Measurements from ENCODE around the gene CCDC18. TPM values are rescaled to one million over a fixed set of nuclear protein-coding genes. Genes with fewer than 3 reads are reported as not detected.

The CCDC18 gene
- total and polyA plus RNA-seq, 4 donors, result 2.0 to 10.8 (median 4.9) TPM

DNA sequence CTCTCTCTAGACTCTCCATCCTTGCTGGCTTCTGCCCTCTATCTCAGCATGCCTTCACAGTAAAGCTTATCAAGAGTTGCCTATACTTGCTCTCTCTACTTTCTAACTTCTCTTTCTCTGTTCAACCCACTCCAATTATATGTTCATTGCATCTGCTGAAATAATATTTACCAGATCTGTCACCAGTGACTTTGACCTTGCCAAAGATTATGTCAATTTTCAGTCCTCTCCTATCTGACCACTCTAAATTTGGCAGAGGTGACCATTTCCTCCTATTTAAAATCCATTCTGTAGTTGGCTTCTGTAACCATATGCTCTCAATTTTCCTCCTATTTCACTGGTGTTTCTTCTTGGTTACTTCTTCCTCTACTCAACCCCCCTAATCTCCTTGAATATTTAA is 126.4 kb downstream of the CCDC18 start:
- no peak overlapping the region for H3K4me3 ChIP-seq
- peaks cover 0 to 2% (median 0%) of the 10 kb centered on the region in 4 donors for H3K36me3 ChIP-seq (ENCODE audit: control insufficient read depth in 4 of 4, insufficient read depth in 4 of 4, low read length in 4 of 4)
- H3K9ac ChIP-seq (ENCODE audit: insufficient read depth in 1 of 2, low read length in 2 of 2), result no peak overlapping the region
- no peak overlapping the region for H3K27ac ChIP-seq (ENCODE audit: low read depth in 1 of 2, low read length in 1 of 2)
- H3K4me1 ChIP-seq (ENCODE audit: control insufficient read depth in 5 of 5, insufficient read depth in 5 of 5, low read length in 5 of 5), result no peaks in the 10 kb centered on the region
- no peaks in the 10 kb centered on the region for H3K27me3 ChIP-seq (ENCODE audit: control insufficient read depth in 3 of 3, insufficient read depth in 3 of 3, low read length in 2 of 3)
- TF ChIP-seq, protein P1, sequence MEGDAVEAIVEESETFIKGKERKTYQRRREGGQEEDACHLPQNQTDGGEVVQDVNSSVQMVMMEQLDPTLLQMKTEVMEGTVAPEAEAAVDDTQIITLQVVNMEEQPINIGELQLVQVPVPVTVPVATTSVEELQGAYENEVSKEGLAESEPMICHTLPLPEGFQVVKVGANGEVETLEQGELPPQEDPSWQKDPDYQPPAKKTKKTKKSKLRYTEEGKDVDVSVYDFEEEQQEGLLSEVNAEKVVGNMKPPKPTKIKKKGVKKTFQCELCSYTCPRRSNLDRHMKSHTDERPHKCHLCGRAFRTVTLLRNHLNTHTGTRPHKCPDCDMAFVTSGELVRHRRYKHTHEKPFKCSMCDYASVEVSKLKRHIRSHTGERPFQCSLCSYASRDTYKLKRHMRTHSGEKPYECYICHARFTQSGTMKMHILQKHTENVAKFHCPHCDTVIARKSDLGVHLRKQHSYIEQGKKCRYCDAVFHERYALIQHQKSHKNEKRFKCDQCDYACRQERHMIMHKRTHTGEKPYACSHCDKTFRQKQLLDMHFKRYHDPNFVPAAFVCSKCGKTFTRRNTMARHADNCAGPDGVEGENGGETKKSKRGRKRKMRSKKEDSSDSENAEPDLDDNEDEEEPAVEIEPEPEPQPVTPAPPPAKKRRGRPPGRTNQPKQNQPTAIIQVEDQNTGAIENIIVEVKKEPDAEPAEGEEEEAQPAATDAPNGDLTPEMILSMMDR (IDR thresholded peaks at IDR 0.05; ENCODE audit: control extremely low read depth, extremely low read depth), result no peak
- DNase-seq (no peak), ATAC-seq (ENCODE audit: insufficient read depth, low FRiP score) (no peak)
- no peaks in the 10 kb centered on the region for H3K9me3 ChIP-seq (ENCODE audit: control insufficient read depth in 4 of 4, insufficient read depth in 3 of 4, low read length in 3 of 4)

DNA sequence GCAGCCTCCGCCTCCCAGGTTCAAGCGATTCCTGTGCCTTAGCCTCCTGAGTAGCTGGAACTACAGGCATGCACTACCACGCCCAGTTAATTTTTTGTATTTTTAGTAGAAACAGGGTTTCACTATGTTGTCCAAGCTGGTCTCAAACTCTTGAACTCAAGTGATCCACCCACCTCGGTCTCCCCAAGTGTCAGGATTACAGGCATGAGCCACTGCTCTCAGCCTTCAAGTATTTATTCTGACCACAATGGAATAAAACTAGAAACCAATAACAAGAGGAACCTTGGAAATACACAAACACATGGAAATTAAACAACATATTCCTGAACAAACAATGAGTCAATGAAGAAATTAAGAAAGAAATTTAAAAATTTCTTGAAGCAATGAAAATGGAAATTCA is 132.5 kb downstream of the CCDC18 start:
- H3K27ac ChIP-seq (ENCODE audit: low read depth in 1 of 2, low read length in 1 of 2), result no peak overlapping the region
- H3K9ac ChIP-seq (ENCODE audit: insufficient read depth in 1 of 2, low read length in 2 of 2), result no peak overlapping the region
- DNase-seq, result no peak
- TF ChIP-seq, protein P1 (IDR thresholded peaks at IDR 0.05; ENCODE audit: control extremely low read depth, extremely low read depth), result no peak
- no peaks in the 10 kb centered on the region for H3K9me3 ChIP-seq (ENCODE audit: control insufficient read depth in 4 of 4, insufficient read depth in 3 of 4, low read length in 3 of 4)
- H3K27me3 ChIP-seq (ENCODE audit: control insufficient read depth in 3 of 3, insufficient read depth in 3 of 3, low read length in 2 of 3), result no peaks in the 10 kb centered on the region
- no peak for ATAC-seq (ENCODE audit: insufficient read depth, low FRiP score)
- peaks cover 0 to 2% (median 0%) of the 10 kb centered on the region in 4 donors for H3K36me3 ChIP-seq (ENCODE audit: control insufficient read depth in 4 of 4, insufficient read depth in 4 of 4, low read length in 4 of 4)
- no peaks in the 10 kb centered on the region for H3K4me1 ChIP-seq (ENCODE audit: control insufficient read depth in 5 of 5, insufficient read depth in 5 of 5, low read length in 5 of 5)
- WGBS, 2 donors, result 69 to 71% methylated on average over 4 of the region's 4 CpGs
- H3K4me3 ChIP-seq, result no peak overlapping the region

DNA sequence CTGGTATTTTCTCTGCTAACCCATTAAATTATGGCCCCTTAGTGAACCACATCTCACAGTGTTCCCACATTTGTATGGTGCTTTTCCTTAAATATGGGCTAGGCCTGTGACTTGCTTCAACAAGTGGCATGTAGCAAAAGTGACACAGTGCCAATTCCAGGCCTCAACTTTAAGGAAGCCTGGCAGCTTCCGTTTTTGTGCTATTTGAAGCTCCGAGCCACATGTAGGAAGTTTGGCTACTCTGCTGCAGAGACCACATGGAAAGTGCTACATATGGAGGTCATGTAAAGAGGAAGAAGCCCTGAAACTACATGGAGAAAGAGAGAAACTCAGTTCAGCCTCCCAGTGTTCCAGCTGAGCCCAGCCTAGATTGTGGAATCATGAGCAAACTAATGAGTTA is 136.7 kb downstream of the CCDC18 start:
- ATAC-seq (ENCODE audit: insufficient read depth, low FRiP score) (no peak), DNase-seq (peak in 2 of 3 donors; percentile 11 to 20)
- Histone ChIP-seq H3K9ac (ENCODE audit: insufficient read depth in 1 of 2, low read length in 2 of 2) (no peak overlapping the region), H3K4me1 (ENCODE audit: control insufficient read depth in 5 of 5, insufficient read depth in 5 of 5, low read length in 5 of 5) (no peaks in the 10 kb centered on the region), H3K4me3 (no peak overlapping the region), H3K36me3 (ENCODE audit: control insufficient read depth in 4 of 4, insufficient read depth in 4 of 4, low read length in 4 of 4) (no peaks in the 10 kb centered on the region), H3K27ac (ENCODE audit: low read depth in 1 of 2, low read length in 1 of 2) (no peak overlapping the region), H3K9me3 (ENCODE audit: control insufficient read depth in 4 of 4, insufficient read depth in 3 of 4, low read length in 3 of 4) (no peaks in the 10 kb centered on the region), H3K27me3 (ENCODE audit: control insufficient read depth in 3 of 3, insufficient read depth in 3 of 3, low read length in 2 of 3) (no peaks in the 10 kb centered on the region)
- TF ChIP-seq, protein P1 (IDR thresholded peaks at IDR 0.05; ENCODE audit: control extremely low read depth, extremely low read depth), result no peak
- 29 to 32% methylated on average over 2 of the region's 2 CpGs for WGBS, 2 donors

DNA sequence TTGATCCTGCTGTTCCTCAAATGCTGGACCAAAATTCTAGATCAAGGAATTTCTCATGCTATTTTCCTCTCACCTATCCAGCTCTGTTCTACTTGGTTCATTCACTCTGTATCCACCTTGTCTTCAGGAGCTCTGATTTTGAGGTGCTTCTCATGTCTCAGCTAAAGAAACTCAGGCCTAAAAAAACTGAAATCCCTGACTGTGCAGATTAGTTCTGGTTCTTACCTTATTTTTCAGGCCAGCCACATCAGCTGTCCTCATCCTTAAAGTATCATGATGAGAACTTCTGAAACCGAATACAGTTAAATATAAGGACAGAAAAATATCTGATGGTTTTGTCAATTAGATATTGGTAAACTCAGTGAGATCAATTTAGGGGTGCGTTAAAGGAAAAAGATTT is 137.4 kb downstream of the CCDC18 start:
- no peaks in the 10 kb centered on the region for H3K27me3 ChIP-seq (ENCODE audit: control insufficient read depth in 3 of 3, insufficient read depth in 3 of 3, low read length in 2 of 3)
- no peak overlapping the region for H3K27ac ChIP-seq (ENCODE audit: low read depth in 1 of 2, low read length in 1 of 2)
- no peak for DNase-seq
- H3K4me1 ChIP-seq (ENCODE audit: control insufficient read depth in 5 of 5, insufficient read depth in 5 of 5, low read length in 5 of 5), result no peaks in the 10 kb centered on the region
- no peaks in the 10 kb centered on the region for H3K36me3 ChIP-seq (ENCODE audit: control insufficient read depth in 4 of 4, insufficient read depth in 4 of 4, low read length in 4 of 4)
- ATAC-seq (ENCODE audit: insufficient read depth, low FRiP score), result no peak
- H3K9me3 ChIP-seq (ENCODE audit: control insufficient read depth in 4 of 4, insufficient read depth in 3 of 4, low read length in 3 of 4), result no peaks in the 10 kb centered on the region
- no peak overlapping the region for H3K4me3 ChIP-seq
- H3K9ac ChIP-seq (ENCODE audit: insufficient read depth in 1 of 2, low read length in 2 of 2), result no peak overlapping the region
- 98 to 99% methylated on average over 2 of the region's 2 CpGs for WGBS, 2 donors
- TF ChIP-seq, protein P1 (IDR thresholded peaks at IDR 0.05; ENCODE audit: control extremely low read depth, extremely low read depth), result no peak

Measured in lung (tissue), 12 donors.